K562 (cell line): Measurements from ENCODE around the gene IRX3. TPM values are rescaled to one million over a fixed set of nuclear protein-coding genes. Genes with fewer than 3 reads are reported as not detected.

Experiments used
- ATAC-seq: fragments of 200-7000 bp; cut with Tn5 transposase; 3 replicates; pipeline ENCODE4 v1.9.1; 2020; ENCODE audit warnings: moderate library complexity
- BruUV-seq: library from RNA; stranded (reverse); fragments of 400-500 nt; replicated peaks from 2 replicates; lab custom pipeline; 2021; lab: Mats Ljungman, UMichigan
- CTCF ChIA-PET: fragments of 300-600 bp; formaldehyde crosslinking; extraction: SDS; loops from one replicate; lab custom pipeline; 2021; ENCODE audit warnings: low intra/inter-chr PET ratio; lab: Yijun Ruan, JAX
- POLR2A ChIA-PET: fragments of 300-600, 350-650 bp; sonication (Branson Sonifier 250); formaldehyde crosslinking; extraction: SDS; loops from one replicate; lab custom pipeline; 2021; ENCODE audit warnings: antibody characterized with exemption, inconsistent platforms; lab: Yijun Ruan, JAX
- DNase-seq, 4 experiments: peaks; one replicate each; pipeline versions ENCODE4 v3.0.0 to v3.0.0-alpha.2; 2011 to 2018; ENCODE audit warnings: low spot score in 3 of 4, mixed read lengths in 3 of 4; ENCODE audit errors: extremely low read depth in 1 of 4
- FAIRE-seq: peaks from 2 replicates; lab custom pipeline; 2011; peaks lifted over from hg19 to GRCh38; lab: Jason Lieb, UNC
- H2AFZ ChIP-seq: 2 replicates; pipeline ENCODE4 v1.6.0; 2011; ENCODE audit warnings: low read depth, low read length, control low read depth, inconsistent platforms
- H3K27ac ChIP-seq: fragments of 200-600 bp; 3 replicates; pipeline ENCODE4 v1.8.0; 2011; ENCODE audit warnings: low read depth, mild to moderate bottlenecking, control low read depth, inconsistent platforms, low read length, moderate library complexity, mixed read lengths; ENCODE audit errors: extremely low read depth
- H3K27me3 ChIP-seq, 2 experiments: fragments of 300-600 bp in 1 of 2; 2 replicates in 1 of 2; 3 replicates in 1 of 2; pipeline versions ENCODE4 v1.6.0 to v1.8.0; 2011; ENCODE audit warnings: inconsistent platforms in 2 of 2, low read length in 2 of 2, mild to moderate bottlenecking in 1 of 2, mixed read lengths in 1 of 2, moderate library complexity in 1 of 2; ENCODE audit not compliant: control insufficient read depth in 2 of 2, insufficient read depth in 2 of 2
- H3K36me3 ChIP-seq: fragments of 300-600 bp; 3 replicates; pipeline ENCODE4 v1.8.0; 2011; ENCODE audit warnings: mild to moderate bottlenecking, low read length, inconsistent platforms; ENCODE audit not compliant: control insufficient read depth, insufficient read depth
- H3K4me1 ChIP-seq, 2 experiments: fragments of 200-600 bp in 1 of 2; replicated peaks in 1 of 2; 2 replicates in 1 of 2; 3 replicates in 1 of 2; pipeline versions ENCODE4 v1.5.1 to v1.8.0; 2011; ENCODE audit warnings: inconsistent platforms in 2 of 2, low read length in 2 of 2, mild to moderate bottlenecking in 1 of 2, mixed read lengths in 1 of 2, moderate library complexity in 1 of 2; ENCODE audit not compliant: control insufficient read depth in 2 of 2, insufficient read depth in 2 of 2
- H3K4me2 ChIP-seq: 2 replicates; pipeline ENCODE4 v1.6.1; 2011; ENCODE audit warnings: low read length, control low read depth, inconsistent platforms, mixed read lengths; ENCODE audit not compliant: insufficient read depth
- H3K4me3 ChIP-seq: fragments of 200-600 bp; sonication (generic), shearing (Covaris generic); 2 replicates; pipeline ENCODE4 v1.5.1; 2016; ENCODE audit warnings: control low read depth, inconsistent platforms
- H3K79me2 ChIP-seq: fragments of 200-600 bp; 3 replicates; pipeline ENCODE4 v1.8.0; 2011; ENCODE audit warnings: low read length, inconsistent platforms; ENCODE audit not compliant: control insufficient read depth, insufficient read depth
- H3K9ac ChIP-seq, 2 experiments: 2 replicates each; pipeline versions ENCODE4 v1.6.0 to v1.6.1; 2011; ENCODE audit warnings: low read depth in 2 of 2, low read length in 2 of 2, control low read depth in 1 of 2, inconsistent platforms in 1 of 2, mild to moderate bottlenecking in 1 of 2, mixed read lengths in 1 of 2; ENCODE audit not compliant: insufficient read depth in 1 of 2
- H3K9me1 ChIP-seq: one replicate; pipeline ENCODE4 v1.6.0; 2011; ENCODE audit warnings: inconsistent platforms, mild to moderate bottlenecking, low read length, moderate library complexity; ENCODE audit not compliant: control insufficient read depth, insufficient read depth
- H3K9me3 ChIP-seq: replicated peaks from 2 replicates; pipeline ENCODE4 v1.5.1; 2011; ENCODE audit warnings: low read depth, low read length, inconsistent platforms; ENCODE audit not compliant: control insufficient read depth, insufficient read depth
- H4K20me1 ChIP-seq: replicated peaks from 2 replicates; pipeline ENCODE4 v1.6.1; 2011; ENCODE audit warnings: low read length, inconsistent platforms, mixed read lengths; ENCODE audit not compliant: control insufficient read depth, insufficient read depth
- MIER1 ChIP-seq: fragments of 450-650 bp; IDR thresholded peaks from 2 replicates; pipeline ENCODE4 v1.6.1; 2016; ENCODE audit warnings: antibody characterized with exemption, mild to moderate bottlenecking, low read depth
- ZNF184 ChIP-seq: sonication (generic); formaldehyde crosslinking; IDR thresholded peaks from 2 replicates; pipeline ENCODE4 v1.5.0; 2020; ENCODE audit warnings: missing genetic modification reagents
- ZNF766 ChIP-seq: fragments of 200-800 bp; sonication (Bioruptor generic); conservative IDR thresholded peaks from 2 replicates; pipeline ENCODE4 v1.6.1; 2016; ENCODE audit warnings: missing genetic modification characterization, missing compliant biosample characterization
- WGBS: fragments of 100-300 bp; shearing (Covaris generic); methylation state at CpG from one replicate; pipeline ENCODE4 v1.1.6; 2016; ENCODE audit warnings: low coverage, mixed read lengths; ENCODE audit not compliant: insufficient coverage; ENCODE audit errors: missing lambda C conversion rate; 5-methylcytosine and 5-hydroxymethylcytosine counted together
- in situ Hi-C: fragments of 300-500 bp; cut with MboI; formaldehyde crosslinking; loops from 4 replicates; pipeline ENCODE4 v1.15.0; 2018; ENCODE audit warnings: inconsistent platforms, mixed read lengths
- intact Hi-C: fragments of 100-400 bp; cut with micrococcal nuclease; formaldehyde crosslinking; loops from 2 replicates; pipeline ENCODE4 v1.14.2; 2022
- polyA plus RNA-seq, 8 experiments: library from polyadenylated mRNA; depleted of rRNA in 4 of 8; stranded (reverse) in 5 of 8; unstranded in 3 of 8; fragments of >200 nt; fragmentation: Nextera tagmentation in 2 of 8; fragmentation: Illumina TruSeq in 1 of 8; extraction: Ambion mirVana in 2 of 8; extraction: Trizol in 1 of 8; gene quantifications; 2 replicates each; pipeline versions ENCODE4 v1.2.1 to v1.2.3, GENCODE V29; 2011 to 2014; ENCODE audit warnings: inconsistent platforms in 1 of 8, missing spikeins in 1 of 8
- total RNA-seq, 7 experiments: library from RNA; depleted of rRNA in 6 of 7; stranded (reverse); fragments of >200 nt in 6 of 7; fragmentation: Illumina TruSeq in 2 of 7; extraction: Trizol in 2 of 7; gene quantifications; 2 replicates each; pipeline versions ENCODE4 v1.2.1 to v1.2.3, GENCODE V29; 2011 to 2021; ENCODE audit warnings: low replicate concordance in 1 of 7
- TF ChIP-seq, protein P1 (sequence below): sonication (generic); formaldehyde crosslinking; IDR thresholded peaks from 2 replicates; pipeline ENCODE4 v1.8.0; 2022; ENCODE audit warnings: missing genetic modification reagents, mild to moderate bottlenecking, borderline replicate concordance

IRX3 gene
- total and polyA plus RNA-seq, 9 of the 15 experiments (the other 6 are each of a cell fraction or from before 2014, with no cell fraction given) = not detected

GRCh38 chr16:54288835-54289241 is 2.3 kb upstream of the IRX3 start:
- in situ Hi-C loops = no loop called here

More at GRCh38 chr16:54288835-54289241, 2.3 kb upstream of the IRX3 start:
- ChIA-PET POLR2A (no interaction called here), CTCF (no interaction called here)
- Histone ChIP-seq H3K9ac (no peak overlapping the region), H3K27ac (no peak overlapping the region), H3K27me3 (peaks cover 11 to 29% of the 10 kb centered on the region in 2 experiments; a peak in 4 of 5 replicates), H3K4me1 (peaks cover 0 to 4% of the 10 kb centered on the region in 2 experiments; a peak in 1 of 5 replicates), H3K4me2 (no peak overlapping the region), H3K4me3 (no peak overlapping the region), H3K36me3 (no peaks in the 10 kb centered on the region), H3K9me1 (no peaks in the 10 kb centered on the region), H4K20me1 (no peaks in the 10 kb centered on the region), H2AFZ (no peak overlapping the region), H3K9me3 (no peaks in the 10 kb centered on the region), H3K79me2 (no peaks in the 10 kb centered on the region)
- ATAC-seq = no peak
- no peak for DNase-seq
- TF ChIP-seq ZNF766 (no peak), ZNF184 (CRISPR knock-in tag) (no peak), MIER1 (no peak)
- TF ChIP-seq, protein P1, sequence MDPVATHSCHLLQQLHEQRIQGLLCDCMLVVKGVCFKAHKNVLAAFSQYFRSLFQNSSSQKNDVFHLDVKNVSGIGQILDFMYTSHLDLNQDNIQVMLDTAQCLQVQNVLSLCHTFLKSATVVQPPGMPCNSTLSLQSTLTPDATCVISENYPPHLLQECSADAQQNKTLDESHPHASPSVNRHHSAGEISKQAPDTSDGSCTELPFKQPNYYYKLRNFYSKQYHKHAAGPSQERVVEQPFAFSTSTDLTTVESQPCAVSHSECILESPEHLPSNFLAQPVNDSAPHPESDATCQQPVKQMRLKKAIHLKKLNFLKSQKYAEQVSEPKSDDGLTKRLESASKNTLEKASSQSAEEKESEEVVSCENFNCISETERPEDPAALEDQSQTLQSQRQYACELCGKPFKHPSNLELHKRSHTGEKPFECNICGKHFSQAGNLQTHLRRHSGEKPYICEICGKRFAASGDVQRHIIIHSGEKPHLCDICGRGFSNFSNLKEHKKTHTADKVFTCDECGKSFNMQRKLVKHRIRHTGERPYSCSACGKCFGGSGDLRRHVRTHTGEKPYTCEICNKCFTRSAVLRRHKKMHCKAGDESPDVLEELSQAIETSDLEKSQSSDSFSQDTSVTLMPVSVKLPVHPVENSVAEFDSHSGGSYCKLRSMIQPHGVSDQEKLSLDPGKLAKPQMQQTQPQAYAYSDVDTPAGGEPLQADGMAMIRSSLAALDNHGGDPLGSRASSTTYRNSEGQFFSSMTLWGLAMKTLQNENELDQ (CRISPR knock-in tag) = no peak
- no TSS peak for BruUV-seq
- 4% methylated on average over 19 of the region's 25 CpGs for WGBS
- intact Hi-C loops = no loop called here
- no peak for FAIRE-seq
